ENCODE measurements around the gene ZNF217. TPM values are rescaled to one million over a fixed set of nuclear protein-coding genes. Genes with fewer than 3 reads are reported as not detected.
"Not testable (repeated sequence)": the region's sequence is repeated elsewhere in the genome, so short reads cannot be mapped to it uniquely, and the experiment has no call there.

The ZNF217 gene
- total RNA-seq: 10 to 100 TPM; 56.3 to 57.5 TPM

DNA sequence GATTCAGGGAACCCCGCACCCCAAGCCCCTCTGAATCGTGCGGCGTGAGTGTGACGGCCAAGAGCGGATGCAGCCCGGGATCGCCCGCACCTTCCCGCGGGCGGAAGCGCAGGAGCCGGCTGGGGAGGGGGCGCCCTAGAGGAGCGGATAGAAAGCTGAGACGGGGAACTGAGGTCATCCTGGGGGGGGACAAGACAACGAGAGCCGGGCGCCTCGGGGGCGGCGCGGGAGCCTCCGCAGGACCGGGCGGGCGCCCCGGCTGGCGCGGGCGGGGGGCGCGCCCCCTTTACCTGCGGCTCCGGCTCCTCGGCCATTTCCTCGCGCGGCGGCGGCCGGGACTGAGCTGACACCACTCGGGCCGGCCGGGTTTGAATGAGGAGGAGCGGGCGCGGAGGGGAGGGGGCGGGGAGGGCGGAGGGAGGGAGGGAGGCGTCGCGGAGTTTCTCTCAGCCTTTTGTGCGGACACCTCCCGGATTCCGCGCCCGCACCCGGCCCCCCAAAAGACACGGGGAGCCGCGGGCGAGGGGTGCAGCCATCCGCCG, at the start of gene ZNF217:
Gene ZNF217 (minus strand): TSS at position 374 of the 542 bp plus-strand sequence. CDS start 11,013 bp downstream, outside the sequence.
- peaks cover 13% of the 10 kb centered on the region for H3K36me3 Mint-ChIP-seq
- CTCF ChIA-PET, H3K27me3 Mint-ChIP-seq, H3K9me3 Mint-ChIP-seq: not testable (repeated sequence)
- peak; percentile 85 for DNase-seq
- peaks cover 40% of the 10 kb centered on the region for H3K4me1 Mint-ChIP-seq (ENCODE audit: low read depth)
- intact Hi-C loops (cut with micrococcal nuclease): loop anchor here (1.0 to 10.0 kb wide), 5 partner anchors 14 to 611 kb away; partner anchors contain the start of gene PFDN4
- POLR2A ChIA-PET: interaction anchor here (1.0 to 2.2 kb wide), 4 partner anchors 11 to 306 kb away, joined by 4 to 17 read pairs (median 5); no protein-coding TSS in a partner anchor
- peak within 1 kb of the TSS; percentile 100 for H3K27ac Mint-ChIP-seq
- H3K4me3 Mint-ChIP-seq: peak within 1 kb of the TSS; percentile 96

DNA sequence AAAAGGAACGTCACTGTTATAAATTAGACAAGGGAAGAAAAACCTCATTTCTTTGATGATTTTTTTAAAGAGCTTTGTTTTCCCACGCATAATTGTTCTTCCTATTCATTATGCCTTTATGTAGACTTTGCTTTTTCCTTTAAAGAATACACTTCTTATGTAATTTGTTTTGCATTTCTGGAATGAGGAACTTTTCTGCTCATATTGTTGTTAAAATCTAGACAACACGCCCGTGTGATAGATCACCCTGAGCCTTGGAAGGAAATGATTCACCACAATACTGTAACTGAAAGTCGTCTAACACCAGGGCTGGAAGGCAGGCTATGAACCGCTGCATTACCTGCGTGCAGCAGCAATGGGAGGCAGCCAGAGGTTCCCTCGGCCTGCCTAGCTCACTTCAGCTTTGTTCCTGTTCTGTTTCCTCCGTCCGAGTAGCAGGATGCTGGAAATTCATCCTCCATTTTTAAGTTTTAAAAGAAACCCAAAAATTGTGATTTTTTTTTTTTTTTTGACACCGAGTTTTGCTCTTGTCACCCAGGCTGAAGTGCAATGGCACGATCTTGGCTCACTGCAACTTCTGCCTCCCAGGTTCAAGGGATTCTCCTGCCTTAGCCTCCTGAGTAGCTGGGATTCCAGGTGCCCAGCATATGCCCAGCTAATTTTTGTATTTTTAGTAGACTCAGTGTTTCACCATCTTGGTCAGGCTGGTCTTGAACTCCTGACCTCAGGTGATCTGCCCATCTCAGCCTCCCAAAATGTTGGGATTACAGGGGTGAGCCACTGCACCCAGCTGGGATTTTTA, 49.6 kb upstream of the ZNF217 start:
- Mint-ChIP-seq H3K27ac (peak overlapping the region; percentile 88), H3K27me3 (no peaks in the 10 kb centered on the region), H3K36me3 (no peaks in the 10 kb centered on the region), H3K4me1 (ENCODE audit: low read depth) (peaks cover 28% of the 10 kb centered on the region), H3K4me3 (peak overlapping the region; percentile 68), H3K9me3 (no peaks in the 10 kb centered on the region)
- ChIA-PET CTCF (interaction anchor here (1.1 to 1.6 kb wide), 4 partner anchors 14 to 273 kb away, joined by 4 to 8 read pairs (median 5); no protein-coding TSS in a partner anchor), POLR2A (interaction anchor here (1.0 to 1.8 kb wide), 8 partner anchors 9 to 249 kb away, joined by 3 to 7 read pairs (median 5); no protein-coding TSS in a partner anchor)
- DNase-seq: peak; percentile 76
- intact Hi-C loops (cut with micrococcal nuclease): loop anchor here (1.0 to 5.0 kb wide), 9 partner anchors 9 to 274 kb away; no protein-coding TSS in a partner anchor

DNA sequence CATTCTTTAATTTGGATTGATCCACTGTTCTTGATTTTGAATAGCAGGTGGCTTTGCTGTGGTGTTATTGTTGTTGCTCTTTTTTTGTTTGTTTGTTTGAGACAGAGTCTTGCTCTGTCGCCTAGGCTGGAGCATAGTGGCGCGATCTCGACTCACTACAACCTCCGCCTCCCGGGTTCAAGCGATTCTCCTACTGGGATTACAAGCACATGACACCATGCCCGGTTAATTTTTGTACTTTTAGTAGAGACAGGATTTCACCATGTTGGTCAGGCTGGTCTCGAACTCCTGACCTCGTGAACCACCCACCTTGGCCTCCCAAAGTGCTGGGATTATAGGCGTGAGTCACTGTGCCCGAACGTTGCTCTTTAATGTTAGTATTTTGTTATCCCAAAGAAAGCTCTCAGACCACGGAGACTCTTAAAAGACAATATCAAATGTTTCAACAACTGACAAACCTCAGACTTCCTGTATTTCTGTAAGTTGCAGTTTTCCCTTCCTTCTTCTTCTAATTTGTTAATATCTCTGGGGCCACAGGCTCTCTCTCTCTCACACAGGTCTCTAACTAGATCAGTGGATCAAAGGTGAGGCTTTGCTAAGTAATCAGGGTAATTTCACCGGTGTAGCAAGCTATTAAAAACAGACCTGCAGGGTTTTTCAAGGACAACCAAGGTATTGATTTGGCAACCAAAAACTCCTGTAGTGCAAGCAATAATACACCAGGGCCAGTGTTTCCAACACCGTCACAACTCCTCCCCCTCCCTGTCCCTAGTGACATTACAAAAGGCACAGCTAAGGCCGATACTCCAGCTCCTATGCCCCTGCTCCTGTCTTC, 48.8 kb upstream of the ZNF217 start:
- H3K27me3 Mint-ChIP-seq: no peaks in the 10 kb centered on the region
- peak overlapping the region; percentile 68 for H3K4me3 Mint-ChIP-seq
- CTCF ChIA-PET: interaction anchor here (1.1 to 1.6 kb wide), 4 partner anchors 14 to 274 kb away, joined by 4 to 8 read pairs (median 5); no protein-coding TSS in a partner anchor
- peaks cover 28% of the 10 kb centered on the region for H3K4me1 Mint-ChIP-seq (ENCODE audit: low read depth)
- intact Hi-C loops (cut with micrococcal nuclease): loop anchor here (1.0 to 5.0 kb wide), 9 partner anchors 10 to 275 kb away; no protein-coding TSS in a partner anchor
- peak overlapping the region; percentile 88 for H3K27ac Mint-ChIP-seq
- DNase-seq: peak; percentile 65
- POLR2A ChIA-PET: interaction anchor here (1.0 to 1.8 kb wide), 8 partner anchors 9 to 249 kb away, joined by 3 to 7 read pairs (median 5); no protein-coding TSS in a partner anchor
- H3K9me3 Mint-ChIP-seq: no peaks in the 10 kb centered on the region
- H3K36me3 Mint-ChIP-seq: no peaks in the 10 kb centered on the region

DNA sequence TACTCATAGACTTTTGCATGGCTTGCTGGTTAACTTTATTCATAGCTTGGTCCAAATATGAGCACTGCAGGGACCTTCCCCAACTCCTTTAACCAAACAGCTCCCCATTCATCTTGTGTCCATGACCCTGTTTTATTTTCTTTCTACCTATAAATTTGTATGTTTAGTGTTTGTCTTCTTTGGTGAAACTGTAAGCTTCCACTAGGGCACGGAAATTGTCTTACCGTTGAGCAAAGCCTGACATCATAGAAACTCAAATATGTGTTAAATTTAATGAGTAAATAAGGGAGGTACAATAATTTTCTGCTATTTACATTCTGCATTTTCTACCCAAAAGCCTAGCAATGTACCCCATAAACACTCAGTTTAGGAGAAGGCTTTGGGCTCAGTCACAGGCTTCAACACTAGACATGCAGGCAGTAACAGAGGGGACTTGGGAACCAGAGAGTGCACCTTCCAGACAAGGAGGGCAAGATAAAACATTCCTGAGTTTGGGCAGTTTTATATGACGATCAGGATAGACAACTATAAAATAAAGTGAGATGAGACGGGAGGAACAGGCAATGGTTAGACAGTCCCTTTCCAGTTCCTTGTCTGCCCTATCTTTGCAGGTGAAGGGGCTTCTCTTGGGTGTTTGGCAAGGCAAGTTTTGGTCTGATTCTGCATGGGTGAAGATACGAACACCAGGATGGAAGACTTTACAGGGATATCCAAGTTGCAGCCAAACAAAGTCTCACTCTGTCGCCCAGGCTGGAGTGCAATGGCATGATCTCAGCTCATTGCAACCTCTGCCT, 46.2 kb upstream of the ZNF217 start:
- Mint-ChIP-seq H3K9me3 (no peaks in the 10 kb centered on the region), H3K36me3 (no peaks in the 10 kb centered on the region), H3K27ac (no peak overlapping the region), H3K4me3 (no peak overlapping the region), H3K4me1 (ENCODE audit: low read depth) (peaks cover 37% of the 10 kb centered on the region), H3K27me3 (no peaks in the 10 kb centered on the region)
- ChIA-PET POLR2A (no interaction called here), CTCF (interaction anchor here (0.6 to 0.7 kb wide), 2 partner anchors 11 to 59 kb away, joined by 3 read pairs; no protein-coding TSS in a partner anchor)
- intact Hi-C loops (cut with micrococcal nuclease): loop anchor here (5.0 kb wide), 2 partner anchors 232 to 277 kb away; no protein-coding TSS in a partner anchor
- no peak for DNase-seq

DNA sequence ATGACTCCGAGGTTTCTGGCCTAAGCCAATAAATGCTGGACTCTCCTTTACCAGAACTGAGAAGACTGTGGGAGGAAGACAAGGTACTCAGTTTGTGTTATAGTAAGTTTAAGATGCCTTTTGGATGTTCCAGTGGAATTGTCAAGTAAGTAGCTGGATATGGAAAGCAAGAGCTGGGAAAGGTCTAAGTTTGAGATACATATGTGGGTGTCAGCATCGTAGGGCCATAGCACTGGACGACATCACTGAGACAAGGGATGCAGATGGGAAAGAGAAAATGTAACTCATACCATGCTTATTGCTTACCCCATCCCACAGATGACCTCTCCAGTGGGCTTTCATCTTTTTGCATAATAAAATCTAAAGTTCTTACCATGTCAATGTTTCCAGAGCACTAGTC, 45.5 kb upstream of the ZNF217 start:
- POLR2A ChIA-PET: no interaction called here
- no peaks in the 10 kb centered on the region for H3K27me3 Mint-ChIP-seq
- no peaks in the 10 kb centered on the region for H3K9me3 Mint-ChIP-seq
- intact Hi-C loops (cut with micrococcal nuclease): no loop called here
- no peak for DNase-seq
- CTCF ChIA-PET: interaction anchor here (0.6 to 0.7 kb wide), 2 partner anchors 10 to 58 kb away, joined by 3 read pairs; no protein-coding TSS in a partner anchor
- no peaks in the 10 kb centered on the region for H3K36me3 Mint-ChIP-seq
- H3K27ac Mint-ChIP-seq: no peak overlapping the region
- no peak overlapping the region for H3K4me3 Mint-ChIP-seq
- H3K4me1 Mint-ChIP-seq (ENCODE audit: low read depth): peaks cover 35% of the 10 kb centered on the region

DNA sequence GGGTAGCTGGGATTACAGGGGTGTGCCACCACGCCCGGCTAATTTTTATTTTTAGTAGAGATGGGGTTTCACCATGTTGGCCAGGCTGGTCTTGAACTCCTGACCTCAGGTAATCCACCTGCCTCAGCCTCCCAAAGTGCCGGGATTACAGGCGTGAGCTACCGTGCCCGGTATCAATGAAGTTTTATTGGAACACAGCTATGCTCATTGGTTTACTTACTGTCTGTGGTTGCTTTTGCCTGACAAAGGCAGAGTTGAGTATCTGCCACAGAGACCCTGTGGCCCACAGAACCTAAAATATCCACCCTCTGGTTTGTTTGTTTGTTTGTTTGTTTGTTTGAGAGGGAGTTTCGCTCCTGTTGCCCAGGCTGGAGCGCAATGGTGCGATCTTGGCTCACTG, 43.7 kb upstream of the ZNF217 start:
- H3K9me3 Mint-ChIP-seq; H3K36me3 Mint-ChIP-seq; DNase-seq; CTCF ChIA-PET; H3K27ac Mint-ChIP-seq; POLR2A ChIA-PET; intact Hi-C loops (cut with micrococcal nuclease); H3K4me3 Mint-ChIP-seq; H3K27me3 Mint-ChIP-seq: not testable (repeated sequence)
- peaks cover 21% of the 10 kb centered on the region for H3K4me1 Mint-ChIP-seq (ENCODE audit: low read depth)

DNA sequence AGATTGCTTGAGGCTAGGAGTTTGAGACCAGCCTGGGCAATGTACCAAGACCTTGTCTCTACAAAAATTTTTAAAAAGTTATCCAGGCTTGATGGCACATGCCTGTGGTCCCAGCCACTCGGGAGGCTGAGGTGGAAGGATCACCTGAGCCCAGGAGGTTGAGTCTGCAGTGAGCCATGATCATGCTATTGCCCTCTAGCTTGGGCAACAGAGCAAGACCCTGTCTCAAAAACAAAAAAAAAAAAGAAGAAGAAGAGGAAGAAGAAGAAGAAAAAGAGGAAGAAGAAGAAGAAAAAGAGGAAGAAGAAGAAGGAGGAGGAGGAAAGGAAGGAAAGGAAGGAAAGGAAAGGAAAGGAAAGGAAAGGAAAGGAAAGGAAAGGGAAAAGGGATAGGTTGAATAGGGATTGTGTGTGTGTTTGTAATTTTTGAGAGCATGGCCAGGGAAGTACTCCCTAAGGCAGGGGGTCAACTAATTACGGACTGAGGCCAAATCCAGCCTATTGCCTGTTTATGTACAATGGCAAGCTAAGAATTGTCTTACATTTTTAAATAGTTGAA, 43.0 kb upstream of the ZNF217 start:
- no peak overlapping the region for H3K4me3 Mint-ChIP-seq
- no peak for DNase-seq
- CTCF ChIA-PET: no interaction called here

DNA sequence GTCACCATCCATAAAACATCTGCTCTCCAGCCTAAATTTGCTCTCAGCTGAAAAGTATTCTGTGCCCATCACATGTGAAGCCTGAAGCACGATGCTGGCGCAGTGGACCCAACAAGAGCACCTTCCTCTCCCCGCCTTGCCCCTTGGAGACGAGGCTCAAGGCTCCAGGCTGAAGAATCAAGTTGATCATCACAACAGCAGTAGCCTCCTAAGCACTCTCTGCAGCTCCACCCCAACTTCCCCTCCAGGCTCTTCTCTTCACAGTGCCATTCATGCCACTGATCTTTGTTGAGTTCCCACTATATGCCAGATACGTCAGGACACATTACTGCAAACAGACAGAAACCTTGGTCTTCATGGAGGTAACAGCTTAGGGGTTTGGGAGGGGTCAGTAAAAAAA, 41.6 kb upstream of the ZNF217 start:
- DNase-seq: no peak
- Mint-ChIP-seq H3K9me3 (no peaks in the 10 kb centered on the region), H3K4me3 (no peak overlapping the region), H3K4me1 (ENCODE audit: low read depth) (peaks cover 11% of the 10 kb centered on the region), H3K27ac (no peak overlapping the region), H3K27me3 (no peaks in the 10 kb centered on the region), H3K36me3 (no peaks in the 10 kb centered on the region)
- CTCF ChIA-PET: no interaction called here
- intact Hi-C loops (cut with micrococcal nuclease): no loop called here
- POLR2A ChIA-PET: no interaction called here

More for the DNA sequence above, 43.0 kb upstream of the ZNF217 start:
- Mint-ChIP-seq H3K36me3 (no peaks in the 10 kb centered on the region), H3K27me3 (no peaks in the 10 kb centered on the region), H3K4me1 (ENCODE audit: low read depth) (peaks cover 16% of the 10 kb centered on the region), H3K9me3 (no peaks in the 10 kb centered on the region), H3K27ac (no peak overlapping the region)
- POLR2A ChIA-PET: no interaction called here
- intact Hi-C loops (cut with micrococcal nuclease): no loop called here

DNA sequence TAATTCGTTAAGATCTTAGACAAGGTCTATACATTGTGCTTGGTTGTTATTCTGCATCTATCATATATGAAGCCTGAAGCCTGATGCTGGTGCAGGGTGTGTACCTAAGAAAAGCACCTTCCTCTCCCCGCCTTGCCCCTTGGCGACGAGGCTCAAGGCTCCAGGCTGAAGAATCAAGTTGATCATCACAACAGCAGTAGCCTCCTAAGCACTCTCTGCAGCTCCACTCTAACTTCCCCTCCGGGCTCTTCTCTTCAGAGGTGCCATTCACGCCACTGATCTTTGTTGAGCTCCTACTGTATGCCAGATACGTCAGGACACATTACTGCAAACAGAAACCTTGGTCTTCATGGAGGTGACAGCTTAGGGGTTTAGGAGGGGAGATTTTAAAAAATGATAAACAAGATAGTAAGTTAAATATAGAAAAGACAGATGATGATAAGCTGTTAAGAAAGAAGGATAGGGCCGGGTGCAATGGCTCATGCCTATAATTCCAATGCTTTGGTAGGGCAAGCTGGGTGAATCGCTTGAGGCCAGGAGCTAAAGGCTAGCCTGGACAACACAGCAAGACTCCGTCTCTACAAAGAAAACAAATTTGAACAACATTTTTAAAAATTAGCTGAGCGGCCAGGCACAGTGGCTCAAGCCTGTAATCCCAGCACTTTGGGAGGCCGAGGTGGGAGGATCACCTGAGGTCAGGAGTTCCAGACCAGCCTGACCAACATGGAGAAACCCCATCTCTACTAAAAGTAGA, 38.4 kb upstream of the ZNF217 start:
- intact Hi-C loops (cut with micrococcal nuclease): no loop called here
- POLR2A ChIA-PET: interaction anchor here (1.2 kb wide), 1 partner anchor 21 kb away, joined by 3 read pairs; no protein-coding TSS in a partner anchor
- Mint-ChIP-seq H3K4me3 (no peak overlapping the region), H3K36me3 (no peaks in the 10 kb centered on the region), H3K9me3 (no peaks in the 10 kb centered on the region), H3K4me1 (ENCODE audit: low read depth) (peaks cover 11% of the 10 kb centered on the region), H3K27ac (no peak overlapping the region), H3K27me3 (no peaks in the 10 kb centered on the region)
- CTCF ChIA-PET: interaction anchor here (1.2 kb wide), 1 partner anchor 283 kb away, joined by 4 read pairs; no protein-coding TSS in a partner anchor
- no peak for DNase-seq

DNA sequence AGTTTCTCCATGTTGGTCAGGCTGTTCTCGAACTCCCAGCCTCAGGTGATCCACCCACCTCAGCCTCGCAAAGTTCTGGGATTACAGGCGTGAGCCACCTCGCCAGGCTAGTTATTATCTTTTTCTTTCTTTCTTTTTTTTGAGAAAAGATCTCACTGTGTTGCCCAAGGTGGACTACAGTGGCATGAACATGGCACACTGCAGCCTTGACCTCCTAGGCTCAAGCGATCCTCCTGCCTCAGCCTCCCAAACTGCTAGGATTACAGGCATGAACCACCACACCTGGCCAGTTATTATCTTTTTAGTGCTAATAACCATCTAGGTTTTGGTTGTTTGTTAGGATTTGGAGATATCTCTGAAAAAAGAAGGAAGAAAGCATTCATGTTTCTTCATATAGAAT, 35.8 kb upstream of the ZNF217 start:
- intact Hi-C loops (cut with micrococcal nuclease): no loop called here
- no peak overlapping the region for H3K27ac Mint-ChIP-seq
- H3K4me3 Mint-ChIP-seq: no peak overlapping the region
- POLR2A ChIA-PET: no interaction called here
- no peaks in the 10 kb centered on the region for H3K9me3 Mint-ChIP-seq
- CTCF ChIA-PET: no interaction called here
- no peaks in the 10 kb centered on the region for H3K27me3 Mint-ChIP-seq
- peaks cover 2% of the 10 kb centered on the region for H3K4me1 Mint-ChIP-seq (ENCODE audit: low read depth)
- no peaks in the 10 kb centered on the region for H3K36me3 Mint-ChIP-seq
- no peak for DNase-seq

Measured in activated CD4-positive, alpha-beta memory T cell treated with anti-CD3 and anti-CD28 coated beads for 36 hours (primary cell).